ENCODE results near the gene TTLL3.
"Not testable (repeated sequence)": the region's sequence is repeated elsewhere in the genome, so short reads cannot be mapped to it uniquely, and the experiment has no call there.

TTLL3 gene

GRCh38 chr3:9837701-9838582 lies 27.9 kb downstream of the TTLL3 start:
- no peak for DNase-seq (ENCODE audit: low read depth in 2 of 2, low spot score in 1 of 2)

GRCh38 chr3:9838856-9839255 lies 28.8 kb downstream of the TTLL3 start:
- no peak for DNase-seq (ENCODE audit: low read depth in 2 of 2, low spot score in 1 of 2)

- DNase-seq (ENCODE audit: low read depth in 2 of 2, low spot score in 1 of 2), result no peak
Measured at GRCh38 chr3:9841015-9841414, 31.0 kb downstream of the TTLL3 start.

- DNase-seq (ENCODE audit: low read depth in 2 of 2, low spot score in 1 of 2), result peak; percentile 89 to 92
Measured at GRCh38 chr3:9843715-9844438, 33.8 kb downstream of the TTLL3 start, which contains the start of gene RPUSD3. TSS of gene RPUSD3 (minus strand) at chr3:9844008. CDS start at chr3:9843990, 18 bp downstream.

- no peak for DNase-seq (ENCODE audit: low read depth in 2 of 2, low spot score in 1 of 2)
Measured at GRCh38 chr3:9846231-9846630, 36.2 kb downstream of the TTLL3 start.

- no peak for DNase-seq (ENCODE audit: low read depth in 2 of 2, low spot score in 1 of 2)
Measured at GRCh38 chr3:9846931-9847488, 36.9 kb downstream of the TTLL3 start.

GRCh38 chr3:9847870-9848269 lies 37.8 kb downstream of the TTLL3 start:
- DNase-seq (ENCODE audit: low read depth in 2 of 2, low spot score in 1 of 2), result not testable (repeated sequence)

- DNase-seq (ENCODE audit: low read depth in 2 of 2, low spot score in 1 of 2), result not testable (repeated sequence)
Measured at GRCh38 chr3:9848860-9849259, 38.8 kb downstream of the TTLL3 start.

GRCh38 chr3:9851383-9851782 lies 41.3 kb downstream of the TTLL3 start:
- DNase-seq (ENCODE audit: low read depth in 2 of 2, low spot score in 1 of 2), result not testable (repeated sequence)

GRCh38 chr3:9851926-9852325 lies 41.9 kb downstream of the TTLL3 start:
- DNase-seq (ENCODE audit: low read depth in 2 of 2, low spot score in 1 of 2), result not testable (repeated sequence)

- no peak for DNase-seq (ENCODE audit: low read depth in 2 of 2, low spot score in 1 of 2)
Measured at GRCh38 chr3:9852528-9852927, 42.5 kb downstream of the TTLL3 start.

GRCh38 chr3:9854291-9854940 lies 44.4 kb downstream of the TTLL3 start:
- not testable (repeated sequence) for DNase-seq (ENCODE audit: low read depth in 2 of 2, low spot score in 1 of 2)

- no peak for DNase-seq (ENCODE audit: low read depth in 2 of 2, low spot score in 1 of 2)
Measured at GRCh38 chr3:9855594-9855993, 45.5 kb downstream of the TTLL3 start.

GRCh38 chr3:9859530-9860025 lies 49.5 kb downstream of the TTLL3 start:
- no peak for DNase-seq (ENCODE audit: low read depth in 2 of 2, low spot score in 1 of 2)

- no peak for DNase-seq (ENCODE audit: low read depth in 2 of 2, low spot score in 1 of 2)
Measured at GRCh38 chr3:9861201-9861600, 51.1 kb downstream of the TTLL3 start.

- DNase-seq (ENCODE audit: low read depth in 2 of 2, low spot score in 1 of 2), result no peak
Measured at GRCh38 chr3:9861626-9862130, 51.6 kb downstream of the TTLL3 start.

GRCh38 chr3:9862391-9863057 lies 52.5 kb downstream of the TTLL3 start:
- no peak for DNase-seq (ENCODE audit: low read depth in 2 of 2, low spot score in 1 of 2)

- no peak for DNase-seq (ENCODE audit: low read depth in 2 of 2, low spot score in 1 of 2)
Measured at GRCh38 chr3:9863058-9863772, 53.2 kb downstream of the TTLL3 start.

- DNase-seq (ENCODE audit: low read depth in 2 of 2, low spot score in 1 of 2), result no peak
Measured at GRCh38 chr3:9864200-9864927, 54.3 kb downstream of the TTLL3 start.
